GM19035 (cell line): ENCODE measurements around the gene AGAP9.
"Not testable (repeated sequence)": the region's sequence is repeated elsewhere in the genome, so short reads cannot be mapped to it uniquely, and the experiment has no call there.

Source experiments
- ATAC-seq: cut with Tn5 transposase; IDR thresholded peaks from one replicate; pipeline ENCODE4 v1.9.1; 2021; ENCODE audit not compliant: unreplicated experiment

The AGAP9 gene

GRCh38 chr10:47489630-47490029 lies 33.8 kb downstream of the AGAP9 start:
- not testable (repeated sequence) for ATAC-seq

- not testable (repeated sequence) for ATAC-seq
These were observed 37.5 kb downstream of the AGAP9 start for GRCh38 chr10:47485943-47486342.

- ATAC-seq = not testable (repeated sequence)
These were observed 38.7 kb downstream of the AGAP9 start for GRCh38 chr10:47484786-47485185.

GRCh38 chr10:47483923-47484322 lies 39.5 kb downstream of the AGAP9 start, which contains the start of gene ANXA8:
TSS of gene ANXA8 (minus strand) at chr10:47484115. CDS start at chr10:47483933, 182 bp downstream.
- ATAC-seq = not testable (repeated sequence)

- ATAC-seq = not testable (repeated sequence)
These were observed 41.1 kb downstream of the AGAP9 start for GRCh38 chr10:47482367-47482766.

- not testable (repeated sequence) for ATAC-seq
These were observed 41.7 kb downstream of the AGAP9 start for GRCh38 chr10:47481768-47482181.

- ATAC-seq = not testable (repeated sequence)
These were observed 42.2 kb downstream of the AGAP9 start for GRCh38 chr10:47481182-47481766.

- not testable (repeated sequence) for ATAC-seq
These were observed 43.3 kb downstream of the AGAP9 start for GRCh38 chr10:47480133-47480532.

- ATAC-seq = not testable (repeated sequence)
These were observed 45.3 kb downstream of the AGAP9 start for GRCh38 chr10:47478114-47478513.

GRCh38 chr10:47477078-47477477 lies 46.4 kb downstream of the AGAP9 start:
- not testable (repeated sequence) for ATAC-seq

GRCh38 chr10:47475101-47475500 lies 48.3 kb downstream of the AGAP9 start:
- not testable (repeated sequence) for ATAC-seq

GRCh38 chr10:47473516-47473915 lies 49.9 kb downstream of the AGAP9 start:
- ATAC-seq = not testable (repeated sequence)

GRCh38 chr10:47472647-47473046 lies 50.8 kb downstream of the AGAP9 start:
- ATAC-seq = not testable (repeated sequence)

GRCh38 chr10:47472072-47472471 lies 51.4 kb downstream of the AGAP9 start:
- not testable (repeated sequence) for ATAC-seq

- not testable (repeated sequence) for ATAC-seq
These were observed 54.5 kb downstream of the AGAP9 start for GRCh38 chr10:47468731-47469528.

GRCh38 chr10:47467957-47468356 lies 55.5 kb downstream of the AGAP9 start:
- not testable (repeated sequence) for ATAC-seq

- ATAC-seq = not testable (repeated sequence)
These were observed 56.0 kb downstream of the AGAP9 start for GRCh38 chr10:47467458-47467857.

- not testable (repeated sequence) for ATAC-seq
These were observed 58.1 kb downstream of the AGAP9 start for GRCh38 chr10:47465216-47465917.

- not testable (repeated sequence) for ATAC-seq
These were observed 60.7 kb downstream of the AGAP9 start for GRCh38 chr10:47462577-47463358.

GRCh38 chr10:47461261-47461687 lies 62.2 kb downstream of the AGAP9 start:
- not testable (repeated sequence) for ATAC-seq
